WTC11 (cell line): ENCODE data around the gene BAG3. TPM values are rescaled to one million over a fixed set of nuclear protein-coding genes. Genes with fewer than 3 reads are reported as not detected.

ENCODE experiments used
- ATAC-seq: fragments of 200-7000 bp; cut with Tn5 transposase; 2 replicates; pipeline ENCODE4 v1.10.0; 2021; ENCODE audit warnings: mild to moderate bottlenecking, moderate library complexity
- CTCF ChIA-PET: fragments of 300-600 bp; sonication (Branson Sonifier 250); formaldehyde crosslinking; loops from one replicate; lab custom pipeline; 2021; ENCODE audit warnings: antibody characterized with exemption; lab: Charles Lee
- POLR2A ChIA-PET: fragments of 350-600 bp; sonication (Branson Sonifier 250); formaldehyde crosslinking; loops from one replicate; lab custom pipeline; 2021; ENCODE audit warnings: antibody characterized with exemption; lab: Charles Lee
- DNase-seq: peaks from one replicate; pipeline ENCODE4 v3.0.0; 2021; ENCODE audit warnings: low spot score
- H3K27ac Mint-ChIP-seq: 2 replicates; pipeline ENCODE4 v1.8.0; 2021; ENCODE audit warnings: mixed read lengths
- H3K27me3 Mint-ChIP-seq: 2 replicates; pipeline ENCODE4 v1.8.0; 2021; ENCODE audit warnings: low read depth, mild to moderate bottlenecking, moderate library complexity, mixed read lengths
- H3K36me3 Mint-ChIP-seq: 2 replicates; pipeline ENCODE4 v1.8.0; 2021; ENCODE audit warnings: mixed read lengths
- H3K4me1 Mint-ChIP-seq: 2 replicates; pipeline ENCODE4 v1.8.0; 2022; ENCODE audit warnings: mixed read lengths
- H3K4me3 Mint-ChIP-seq: 2 replicates; pipeline ENCODE4 v1.8.0; 2021; ENCODE audit warnings: mild to moderate bottlenecking, moderate library complexity, mixed read lengths
- H3K9me3 Mint-ChIP-seq: 2 replicates; pipeline ENCODE4 v1.8.0; 2021; ENCODE audit warnings: mixed read lengths
- ATF1 ChIP-seq: sonication (generic); formaldehyde crosslinking; IDR thresholded peaks from 2 replicates; pipeline ENCODE4 v1.8.1; 2023; ENCODE audit warnings: mild to moderate bottlenecking, moderate library complexity, missing genetic modification reagents
- ETV6 ChIP-seq: sonication (generic); formaldehyde crosslinking; IDR thresholded peaks from 2 replicates; pipeline ENCODE4 v1.8.1; 2022; ENCODE audit warnings: mild to moderate bottlenecking, missing genetic modification reagents
- FOXP1 ChIP-seq: sonication (generic); formaldehyde crosslinking; IDR thresholded peaks from 2 replicates; pipeline ENCODE4 v1.8.0; 2022; ENCODE audit warnings: missing genetic modification reagents, mild to moderate bottlenecking, moderate library complexity, borderline replicate concordance
- HMGA2 ChIP-seq: fragments of 250-450 bp; sonication (Bioruptor Pico); IDR thresholded peaks from 2 replicates; pipeline ENCODE4 v1.4.0; 2021; ENCODE audit warnings: mild to moderate bottlenecking, moderate library complexity
- NFYB ChIP-seq: sonication (generic); formaldehyde crosslinking; conservative IDR thresholded peaks from 2 replicates; pipeline ENCODE4 v1.8.0; 2022; ENCODE audit warnings: low read depth, missing genetic modification reagents
- NR3C1 ChIP-seq: sonication (generic); formaldehyde crosslinking; conservative IDR thresholded peaks from 2 replicates; pipeline ENCODE4 v1.8.1; 2023; ENCODE audit warnings: low read depth, mild to moderate bottlenecking, missing genetic modification reagents
- PRRX2 ChIP-seq: fragments of 250-450 bp; sonication (Bioruptor Pico); IDR thresholded peaks from 2 replicates; pipeline ENCODE4 v1.8.0; 2021; ENCODE audit warnings: mild to moderate bottlenecking
- SMAD3 ChIP-seq: sonication (generic); formaldehyde crosslinking; IDR thresholded peaks from 2 replicates; pipeline ENCODE4 v1.8.0; 2022; ENCODE audit warnings: missing genetic modification reagents, mild to moderate bottlenecking, borderline replicate concordance
- ZNF219 ChIP-seq: sonication (generic); formaldehyde crosslinking; IDR thresholded peaks from 2 replicates; pipeline ENCODE4 v1.8.0; 2023; ENCODE audit warnings: missing genetic modification reagents, mild to moderate bottlenecking, borderline replicate concordance
- ZNF423 ChIP-seq: fragments of 250-450 bp; sonication (Bioruptor Pico); IDR thresholded peaks from 2 replicates; pipeline ENCODE4 v2.1.2; 2022; ENCODE audit warnings: mild to moderate bottlenecking, moderate library complexity
- ZNF671 ChIP-seq: fragments of 250-450 bp; sonication (Bioruptor Pico); IDR thresholded peaks from 2 replicates; pipeline ENCODE4 v1.8.0; 2021; ENCODE audit warnings: mild to moderate bottlenecking
- total RNA-seq: library from RNA; stranded (reverse); gene quantifications from 3 replicates; pipeline ENCODE4 v1.2.3, GENCODE V29; 2021
- TF ChIP-seq, protein P1 (sequence below): sonication (generic); formaldehyde crosslinking; IDR thresholded peaks from 2 replicates; pipeline ENCODE4 v1.8.0; 2022; ENCODE audit warnings: mild to moderate bottlenecking, missing genetic modification reagents
- TF ChIP-seq, protein P2 (sequence below): sonication (generic); formaldehyde crosslinking; IDR thresholded peaks from 2 replicates; pipeline ENCODE4 v1.8.0; 2023; ENCODE audit warnings: missing genetic modification reagents, mild to moderate bottlenecking, borderline replicate concordance
- TF ChIP-seq, protein P3 (sequence below): fragments of 250-450 bp; sonication (Bioruptor Pico); IDR thresholded peaks from 2 replicates; pipeline ENCODE4 v1.8.0; 2021; ENCODE audit warnings: mild to moderate bottlenecking
- TF ChIP-seq, protein P4 (sequence below): sonication (generic); formaldehyde crosslinking; IDR thresholded peaks from 2 replicates; pipeline ENCODE4 v1.8.0; 2023; ENCODE audit warnings: mild to moderate bottlenecking, missing genetic modification reagents
- TF ChIP-seq, protein P5 (sequence below): fragments of 250-450 bp; sonication (Bioruptor Pico); IDR thresholded peaks from 2 replicates; pipeline ENCODE4 v1.9.0; 2021; ENCODE audit warnings: moderate library complexity, mild to moderate bottlenecking, inconsistent platforms, borderline replicate concordance
- TF ChIP-seq, protein P6 (sequence below): sonication (generic); formaldehyde crosslinking; IDR thresholded peaks from 2 replicates; pipeline ENCODE4 v1.8.1; 2023; ENCODE audit warnings: mild to moderate bottlenecking, missing genetic modification reagents

BAG3 gene
- total RNA-seq, 1 experiment from 2014 or later = 15.7 TPM

DNA sequence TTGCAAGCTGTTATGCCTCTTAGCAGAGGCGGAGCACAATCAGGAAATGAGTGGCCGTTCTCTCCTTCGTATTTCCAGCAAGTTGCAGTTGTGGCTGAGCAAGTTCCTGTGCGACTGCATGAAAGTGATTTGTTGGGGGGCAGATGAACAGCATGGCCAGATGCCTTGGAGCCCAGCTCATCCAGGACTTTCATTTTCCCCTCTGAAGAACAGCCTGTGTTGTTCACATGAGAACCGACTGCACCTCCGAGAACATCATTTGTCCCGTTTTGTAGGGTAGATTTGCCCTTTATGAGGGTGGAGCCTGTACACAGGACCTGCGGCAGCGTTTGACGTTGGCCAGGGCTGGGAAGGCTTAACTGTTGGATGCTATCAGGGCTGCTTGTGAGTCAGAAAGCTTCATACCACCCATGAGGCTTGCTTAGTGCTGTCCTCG lies 4.4 kb downstream of the BAG3 start:
- no peaks in the 10 kb centered on the region for H3K27me3 Mint-ChIP-seq
- POLR2A ChIA-PET = interaction anchor here (0.6 kb wide), 1 partner anchor 15 kb away, joined by 3 read pairs; no protein-coding TSS in a partner anchor
- no peaks in the 10 kb centered on the region for H3K9me3 Mint-ChIP-seq
- peaks cover 13% of the 10 kb centered on the region for H3K36me3 Mint-ChIP-seq
- H3K4me1 Mint-ChIP-seq = peaks cover 43% of the 10 kb centered on the region
- H3K4me3 Mint-ChIP-seq = no peak overlapping the region
- ATAC-seq (no peak), DNase-seq (no peak)
- TF ChIP-seq, protein P1, sequence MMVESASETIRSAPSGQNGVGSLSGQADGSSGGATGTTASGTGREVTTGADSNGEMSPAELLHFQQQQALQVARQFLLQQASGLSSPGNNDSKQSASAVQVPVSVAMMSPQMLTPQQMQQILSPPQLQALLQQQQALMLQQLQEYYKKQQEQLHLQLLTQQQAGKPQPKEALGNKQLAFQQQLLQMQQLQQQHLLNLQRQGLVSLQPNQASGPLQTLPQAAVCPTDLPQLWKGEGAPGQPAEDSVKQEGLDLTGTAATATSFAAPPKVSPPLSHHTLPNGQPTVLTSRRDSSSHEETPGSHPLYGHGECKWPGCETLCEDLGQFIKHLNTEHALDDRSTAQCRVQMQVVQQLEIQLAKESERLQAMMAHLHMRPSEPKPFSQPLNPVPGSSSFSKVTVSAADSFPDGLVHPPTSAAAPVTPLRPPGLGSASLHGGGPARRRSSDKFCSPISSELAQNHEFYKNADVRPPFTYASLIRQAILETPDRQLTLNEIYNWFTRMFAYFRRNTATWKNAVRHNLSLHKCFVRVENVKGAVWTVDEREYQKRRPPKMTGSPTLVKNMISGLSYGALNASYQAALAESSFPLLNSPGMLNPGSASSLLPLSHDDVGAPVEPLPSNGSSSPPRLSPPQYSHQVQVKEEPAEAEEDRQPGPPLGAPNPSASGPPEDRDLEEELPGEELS (CRISPR knock-in tag) = no peak
- no peak for TF ChIP-seq ATF1 (CRISPR knock-in tag)
- TF ChIP-seq, protein P2, sequence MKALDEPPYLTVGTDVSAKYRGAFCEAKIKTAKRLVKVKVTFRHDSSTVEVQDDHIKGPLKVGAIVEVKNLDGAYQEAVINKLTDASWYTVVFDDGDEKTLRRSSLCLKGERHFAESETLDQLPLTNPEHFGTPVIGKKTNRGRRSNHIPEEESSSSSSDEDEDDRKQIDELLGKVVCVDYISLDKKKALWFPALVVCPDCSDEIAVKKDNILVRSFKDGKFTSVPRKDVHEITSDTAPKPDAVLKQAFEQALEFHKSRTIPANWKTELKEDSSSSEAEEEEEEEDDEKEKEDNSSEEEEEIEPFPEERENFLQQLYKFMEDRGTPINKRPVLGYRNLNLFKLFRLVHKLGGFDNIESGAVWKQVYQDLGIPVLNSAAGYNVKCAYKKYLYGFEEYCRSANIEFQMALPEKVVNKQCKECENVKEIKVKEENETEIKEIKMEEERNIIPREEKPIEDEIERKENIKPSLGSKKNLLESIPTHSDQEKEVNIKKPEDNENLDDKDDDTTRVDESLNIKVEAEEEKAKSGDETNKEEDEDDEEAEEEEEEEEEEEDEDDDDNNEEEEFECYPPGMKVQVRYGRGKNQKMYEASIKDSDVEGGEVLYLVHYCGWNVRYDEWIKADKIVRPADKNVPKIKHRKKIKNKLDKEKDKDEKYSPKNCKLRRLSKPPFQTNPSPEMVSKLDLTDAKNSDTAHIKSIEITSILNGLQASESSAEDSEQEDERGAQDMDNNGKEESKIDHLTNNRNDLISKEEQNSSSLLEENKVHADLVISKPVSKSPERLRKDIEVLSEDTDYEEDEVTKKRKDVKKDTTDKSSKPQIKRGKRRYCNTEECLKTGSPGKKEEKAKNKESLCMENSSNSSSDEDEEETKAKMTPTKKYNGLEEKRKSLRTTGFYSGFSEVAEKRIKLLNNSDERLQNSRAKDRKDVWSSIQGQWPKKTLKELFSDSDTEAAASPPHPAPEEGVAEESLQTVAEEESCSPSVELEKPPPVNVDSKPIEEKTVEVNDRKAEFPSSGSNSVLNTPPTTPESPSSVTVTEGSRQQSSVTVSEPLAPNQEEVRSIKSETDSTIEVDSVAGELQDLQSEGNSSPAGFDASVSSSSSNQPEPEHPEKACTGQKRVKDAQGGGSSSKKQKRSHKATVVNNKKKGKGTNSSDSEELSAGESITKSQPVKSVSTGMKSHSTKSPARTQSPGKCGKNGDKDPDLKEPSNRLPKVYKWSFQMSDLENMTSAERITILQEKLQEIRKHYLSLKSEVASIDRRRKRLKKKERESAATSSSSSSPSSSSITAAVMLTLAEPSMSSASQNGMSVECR = no peak
- TF ChIP-seq, protein P3, sequence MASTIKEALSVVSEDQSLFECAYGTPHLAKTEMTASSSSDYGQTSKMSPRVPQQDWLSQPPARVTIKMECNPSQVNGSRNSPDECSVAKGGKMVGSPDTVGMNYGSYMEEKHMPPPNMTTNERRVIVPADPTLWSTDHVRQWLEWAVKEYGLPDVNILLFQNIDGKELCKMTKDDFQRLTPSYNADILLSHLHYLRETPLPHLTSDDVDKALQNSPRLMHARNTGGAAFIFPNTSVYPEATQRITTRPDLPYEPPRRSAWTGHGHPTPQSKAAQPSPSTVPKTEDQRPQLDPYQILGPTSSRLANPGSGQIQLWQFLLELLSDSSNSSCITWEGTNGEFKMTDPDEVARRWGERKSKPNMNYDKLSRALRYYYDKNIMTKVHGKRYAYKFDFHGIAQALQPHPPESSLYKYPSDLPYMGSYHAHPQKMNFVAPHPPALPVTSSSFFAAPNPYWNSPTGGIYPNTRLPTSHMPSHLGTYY (CRISPR knock-in tag) = no peak
- no peak for TF ChIP-seq ZNF423 (CRISPR knock-in tag)
- TF ChIP-seq, protein P4, sequence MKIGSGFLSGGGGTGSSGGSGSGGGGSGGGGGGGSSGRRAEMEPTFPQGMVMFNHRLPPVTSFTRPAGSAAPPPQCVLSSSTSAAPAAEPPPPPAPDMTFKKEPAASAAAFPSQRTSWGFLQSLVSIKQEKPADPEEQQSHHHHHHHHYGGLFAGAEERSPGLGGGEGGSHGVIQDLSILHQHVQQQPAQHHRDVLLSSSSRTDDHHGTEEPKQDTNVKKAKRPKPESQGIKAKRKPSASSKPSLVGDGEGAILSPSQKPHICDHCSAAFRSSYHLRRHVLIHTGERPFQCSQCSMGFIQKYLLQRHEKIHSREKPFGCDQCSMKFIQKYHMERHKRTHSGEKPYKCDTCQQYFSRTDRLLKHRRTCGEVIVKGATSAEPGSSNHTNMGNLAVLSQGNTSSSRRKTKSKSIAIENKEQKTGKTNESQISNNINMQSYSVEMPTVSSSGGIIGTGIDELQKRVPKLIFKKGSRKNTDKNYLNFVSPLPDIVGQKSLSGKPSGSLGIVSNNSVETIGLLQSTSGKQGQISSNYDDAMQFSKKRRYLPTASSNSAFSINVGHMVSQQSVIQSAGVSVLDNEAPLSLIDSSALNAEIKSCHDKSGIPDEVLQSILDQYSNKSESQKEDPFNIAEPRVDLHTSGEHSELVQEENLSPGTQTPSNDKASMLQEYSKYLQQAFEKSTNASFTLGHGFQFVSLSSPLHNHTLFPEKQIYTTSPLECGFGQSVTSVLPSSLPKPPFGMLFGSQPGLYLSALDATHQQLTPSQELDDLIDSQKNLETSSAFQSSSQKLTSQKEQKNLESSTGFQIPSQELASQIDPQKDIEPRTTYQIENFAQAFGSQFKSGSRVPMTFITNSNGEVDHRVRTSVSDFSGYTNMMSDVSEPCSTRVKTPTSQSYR (CRISPR knock-in tag) = no peak
- TF ChIP-seq ETV6 = no peak
- TF ChIP-seq ZNF219 (CRISPR knock-in tag) = no peak
- CTCF ChIA-PET = interaction anchor here (1.9 kb wide), 1 partner anchor 32 kb away, joined by 8 read pairs; no protein-coding TSS in a partner anchor
- H3K27ac Mint-ChIP-seq = no peak overlapping the region

DNA sequence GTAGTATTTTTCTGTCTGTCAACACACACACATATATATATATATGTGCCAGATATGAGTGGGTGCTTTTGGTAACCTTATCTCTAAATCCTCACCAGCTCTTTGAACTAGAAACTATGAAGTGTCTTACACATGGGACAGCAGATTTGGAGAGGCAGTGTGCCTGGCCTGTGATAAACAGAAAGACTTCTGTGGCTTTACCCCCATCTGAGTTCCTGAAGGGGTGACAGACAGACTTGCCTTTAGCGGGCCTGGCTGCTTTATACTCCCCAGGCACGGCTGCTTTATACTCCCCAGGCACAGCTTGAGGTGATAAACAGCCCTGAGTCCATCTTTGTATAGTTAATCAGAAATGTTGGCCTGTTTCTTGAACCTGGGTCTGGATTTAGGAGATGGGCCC lies 5.6 kb downstream of the BAG3 start:
- Mint-ChIP-seq H3K4me3 (no peak overlapping the region), H3K4me1 (peaks cover 41% of the 10 kb centered on the region), H3K27me3 (no peaks in the 10 kb centered on the region), H3K9me3 (no peaks in the 10 kb centered on the region), H3K36me3 (peaks cover 13% of the 10 kb centered on the region), H3K27ac (no peak overlapping the region)
- ATAC-seq (no peak), DNase-seq (no peak)
- ChIA-PET CTCF (no interaction called here), POLR2A (no interaction called here)
- no peak for TF ChIP-seq PRRX2 (CRISPR knock-in tag)
- TF ChIP-seq NR3C1 (CRISPR knock-in tag) = no peak
- TF ChIP-seq, all 79 proteins: peak for 0

DNA sequence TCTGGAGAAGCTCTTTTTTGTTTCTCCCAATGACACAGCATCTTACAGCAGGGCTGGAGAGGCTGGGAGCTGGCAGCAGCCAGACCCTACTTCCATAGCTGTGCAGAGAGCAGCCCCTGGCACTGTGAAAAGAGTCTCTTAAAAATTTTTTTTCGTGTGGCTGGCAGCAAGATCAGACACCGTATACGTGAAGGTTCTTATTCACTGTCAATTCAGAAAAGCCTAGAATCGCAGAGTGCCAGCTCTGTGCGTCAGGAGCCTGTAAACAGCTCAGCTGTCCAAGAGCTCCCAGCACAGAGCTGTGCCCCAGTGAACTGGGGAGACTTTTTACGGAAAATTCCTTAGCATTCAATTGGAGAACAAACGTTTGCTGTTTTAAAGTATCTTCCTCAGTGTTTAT lies 6.5 kb downstream of the BAG3 start:
- ChIA-PET POLR2A (no interaction called here), CTCF (interaction anchor here (0.5 to 2.3 kb wide), 3 partner anchors 29 to 55 kb away, joined by 3 to 10 read pairs (median 3); no protein-coding TSS in a partner anchor)
- ATAC-seq (no peak), DNase-seq (no peak)
- Mint-ChIP-seq H3K27ac (no peak overlapping the region), H3K27me3 (no peaks in the 10 kb centered on the region), H3K9me3 (no peaks in the 10 kb centered on the region), H3K4me3 (no peak overlapping the region), H3K36me3 (peaks cover 13% of the 10 kb centered on the region), H3K4me1 (peaks cover 38% of the 10 kb centered on the region)
- TF ChIP-seq HMGA2 (no peak), ZNF671 (CRISPR knock-in tag) (no peak), FOXP1 (CRISPR knock-in tag) (no peak), NFYB (CRISPR knock-in tag) (no peak), PRRX2 (CRISPR knock-in tag) (no peak), SMAD3 (CRISPR knock-in tag) (no peak)
- TF ChIP-seq, protein P5, sequence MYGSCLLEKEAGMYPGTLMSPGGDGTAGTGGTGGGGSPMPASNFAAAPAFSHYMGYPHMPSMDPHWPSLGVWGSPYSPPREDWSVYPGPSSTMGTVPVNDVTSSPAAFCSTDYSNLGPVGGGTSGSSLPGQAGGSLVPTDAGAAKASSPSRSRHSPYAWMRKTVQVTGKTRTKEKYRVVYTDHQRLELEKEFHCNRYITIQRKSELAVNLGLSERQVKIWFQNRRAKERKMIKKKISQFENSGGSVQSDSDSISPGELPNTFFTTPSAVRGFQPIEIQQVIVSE (CRISPR knock-in tag) = no peak
- TF ChIP-seq, protein P6, sequence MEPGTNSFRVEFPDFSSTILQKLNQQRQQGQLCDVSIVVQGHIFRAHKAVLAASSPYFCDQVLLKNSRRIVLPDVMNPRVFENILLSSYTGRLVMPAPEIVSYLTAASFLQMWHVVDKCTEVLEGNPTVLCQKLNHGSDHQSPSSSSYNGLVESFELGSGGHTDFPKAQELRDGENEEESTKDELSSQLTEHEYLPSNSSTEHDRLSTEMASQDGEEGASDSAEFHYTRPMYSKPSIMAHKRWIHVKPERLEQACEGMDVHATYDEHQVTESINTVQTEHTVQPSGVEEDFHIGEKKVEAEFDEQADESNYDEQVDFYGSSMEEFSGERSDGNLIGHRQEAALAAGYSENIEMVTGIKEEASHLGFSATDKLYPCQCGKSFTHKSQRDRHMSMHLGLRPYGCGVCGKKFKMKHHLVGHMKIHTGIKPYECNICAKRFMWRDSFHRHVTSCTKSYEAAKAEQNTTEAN = no peak
